ENCODE data around the gene CERK. TPM values are rescaled to one million over a fixed set of nuclear protein-coding genes. Genes with fewer than 3 reads are reported as not detected.

Gene CERK
- total RNA-seq, 1 experiment from 2014 or later, result 45.6 TPM

DNA sequence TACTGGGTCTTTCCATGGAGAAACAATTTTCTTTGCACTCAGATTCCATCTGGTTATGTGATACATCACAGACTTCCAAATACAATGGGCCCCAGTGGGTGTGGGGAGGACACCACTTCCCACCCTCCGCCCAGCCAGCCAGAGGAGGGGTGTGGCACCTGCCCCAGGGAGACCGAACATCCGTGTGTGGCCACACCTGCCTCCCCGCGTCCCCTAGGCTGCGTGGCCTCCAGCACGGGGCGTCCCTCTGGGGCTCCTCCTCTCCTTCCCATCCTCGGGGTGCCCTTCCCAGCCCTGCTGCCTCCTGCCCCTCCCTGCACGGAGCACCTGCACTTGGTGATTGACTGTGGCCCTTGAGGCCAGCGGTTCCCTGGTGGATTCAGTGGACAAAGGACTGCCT lies 49.1 kb downstream of the CERK start:
- Mint-ChIP-seq H3K9me3 (no peaks in the 10 kb centered on the region), H3K27me3 (ENCODE audit: low read depth) (no peaks in the 10 kb centered on the region), H3K36me3 (peaks cover 30% of the 10 kb centered on the region), H3K27ac (no peak overlapping the region), H3K4me1 (0 out of 2 replicates have a peak, but pooled peaks cover 4% of the 10 kb centered on the region), H3K4me3 (no peak overlapping the region)
- TF ChIP-seq, protein P1, sequence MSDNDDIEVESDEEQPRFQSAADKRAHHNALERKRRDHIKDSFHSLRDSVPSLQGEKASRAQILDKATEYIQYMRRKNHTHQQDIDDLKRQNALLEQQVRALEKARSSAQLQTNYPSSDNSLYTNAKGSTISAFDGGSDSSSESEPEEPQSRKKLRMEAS (CRISPR knock-in tag; IDR thresholded peaks at IDR 0.05), result no peak
- TF ChIP-seq KAT7 (CRISPR knock-in tag; IDR thresholded peaks at IDR 0.05; ENCODE audit: borderline replicate concordance) (no peak), ELF4 (CRISPR knock-in tag; IDR thresholded peaks at IDR 0.05; ENCODE audit: low read depth) (no peak), MXD4 (CRISPR knock-in tag; IDR thresholded peaks at IDR 0.05; ENCODE audit: borderline replicate concordance) (no peak), FOXK1 (CRISPR knock-in tag; IDR thresholded peaks at IDR 0.05) (no peak), PRRX2 (CRISPR knock-in tag; IDR thresholded peaks at IDR 0.05) (no peak), JAZF1 (CRISPR knock-in tag; IDR thresholded peaks at IDR 0.05) (no peak), ZBTB21 (CRISPR knock-in tag; IDR thresholded peaks at IDR 0.05; ENCODE audit: borderline replicate concordance) (no peak), TCF7 (CRISPR knock-in tag; IDR thresholded peaks at IDR 0.05; ENCODE audit: low read depth) (no peak), FOXP1 (CRISPR knock-in tag; IDR thresholded peaks at IDR 0.05; ENCODE audit: borderline replicate concordance) (no peak), ZNF121 (CRISPR knock-in tag; IDR thresholded peaks at IDR 0.05) (no peak), ZNF317 (CRISPR knock-in tag; IDR thresholded peaks at IDR 0.05; ENCODE audit: borderline replicate concordance, low read depth) (no peak), TP53 (CRISPR knock-in tag; IDR thresholded peaks at IDR 0.05) (no peak)
- TF ChIP-seq, protein P2, sequence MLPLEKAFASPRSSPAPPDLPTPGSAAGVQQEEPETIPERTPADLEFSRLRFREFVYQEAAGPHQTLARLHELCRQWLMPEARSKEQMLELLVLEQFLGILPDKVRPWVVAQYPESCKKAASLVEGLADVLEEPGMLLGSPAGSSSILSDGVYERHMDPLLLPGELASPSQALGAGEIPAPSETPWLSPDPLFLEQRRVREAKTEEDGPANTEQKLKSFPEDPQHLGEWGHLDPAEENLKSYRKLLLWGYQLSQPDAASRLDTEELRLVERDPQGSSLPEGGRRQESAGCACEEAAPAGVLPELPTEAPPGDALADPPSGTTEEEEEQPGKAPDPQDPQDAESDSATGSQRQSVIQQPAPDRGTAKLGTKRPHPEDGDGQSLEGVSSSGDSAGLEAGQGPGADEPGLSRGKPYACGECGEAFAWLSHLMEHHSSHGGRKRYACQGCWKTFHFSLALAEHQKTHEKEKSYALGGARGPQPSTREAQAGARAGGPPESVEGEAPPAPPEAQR (CRISPR knock-in tag; IDR thresholded peaks at IDR 0.05), result no peak
- TF ChIP-seq, protein P3, sequence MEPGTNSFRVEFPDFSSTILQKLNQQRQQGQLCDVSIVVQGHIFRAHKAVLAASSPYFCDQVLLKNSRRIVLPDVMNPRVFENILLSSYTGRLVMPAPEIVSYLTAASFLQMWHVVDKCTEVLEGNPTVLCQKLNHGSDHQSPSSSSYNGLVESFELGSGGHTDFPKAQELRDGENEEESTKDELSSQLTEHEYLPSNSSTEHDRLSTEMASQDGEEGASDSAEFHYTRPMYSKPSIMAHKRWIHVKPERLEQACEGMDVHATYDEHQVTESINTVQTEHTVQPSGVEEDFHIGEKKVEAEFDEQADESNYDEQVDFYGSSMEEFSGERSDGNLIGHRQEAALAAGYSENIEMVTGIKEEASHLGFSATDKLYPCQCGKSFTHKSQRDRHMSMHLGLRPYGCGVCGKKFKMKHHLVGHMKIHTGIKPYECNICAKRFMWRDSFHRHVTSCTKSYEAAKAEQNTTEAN (CRISPR knock-in tag; IDR thresholded peaks at IDR 0.05), result no peak
- TF ChIP-seq, protein P4, sequence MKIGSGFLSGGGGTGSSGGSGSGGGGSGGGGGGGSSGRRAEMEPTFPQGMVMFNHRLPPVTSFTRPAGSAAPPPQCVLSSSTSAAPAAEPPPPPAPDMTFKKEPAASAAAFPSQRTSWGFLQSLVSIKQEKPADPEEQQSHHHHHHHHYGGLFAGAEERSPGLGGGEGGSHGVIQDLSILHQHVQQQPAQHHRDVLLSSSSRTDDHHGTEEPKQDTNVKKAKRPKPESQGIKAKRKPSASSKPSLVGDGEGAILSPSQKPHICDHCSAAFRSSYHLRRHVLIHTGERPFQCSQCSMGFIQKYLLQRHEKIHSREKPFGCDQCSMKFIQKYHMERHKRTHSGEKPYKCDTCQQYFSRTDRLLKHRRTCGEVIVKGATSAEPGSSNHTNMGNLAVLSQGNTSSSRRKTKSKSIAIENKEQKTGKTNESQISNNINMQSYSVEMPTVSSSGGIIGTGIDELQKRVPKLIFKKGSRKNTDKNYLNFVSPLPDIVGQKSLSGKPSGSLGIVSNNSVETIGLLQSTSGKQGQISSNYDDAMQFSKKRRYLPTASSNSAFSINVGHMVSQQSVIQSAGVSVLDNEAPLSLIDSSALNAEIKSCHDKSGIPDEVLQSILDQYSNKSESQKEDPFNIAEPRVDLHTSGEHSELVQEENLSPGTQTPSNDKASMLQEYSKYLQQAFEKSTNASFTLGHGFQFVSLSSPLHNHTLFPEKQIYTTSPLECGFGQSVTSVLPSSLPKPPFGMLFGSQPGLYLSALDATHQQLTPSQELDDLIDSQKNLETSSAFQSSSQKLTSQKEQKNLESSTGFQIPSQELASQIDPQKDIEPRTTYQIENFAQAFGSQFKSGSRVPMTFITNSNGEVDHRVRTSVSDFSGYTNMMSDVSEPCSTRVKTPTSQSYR (CRISPR knock-in tag; IDR thresholded peaks at IDR 0.05), result no peak
- no peak for ATAC-seq
- no peak for DNase-seq (ENCODE audit: low spot score)
- POLR2A ChIA-PET, result no interaction called here
- CTCF ChIA-PET, result interaction anchor here (0.7 kb wide), 1 partner anchor 114 kb away, joined by 3 read pairs; no protein-coding TSS in a partner anchor

DNA sequence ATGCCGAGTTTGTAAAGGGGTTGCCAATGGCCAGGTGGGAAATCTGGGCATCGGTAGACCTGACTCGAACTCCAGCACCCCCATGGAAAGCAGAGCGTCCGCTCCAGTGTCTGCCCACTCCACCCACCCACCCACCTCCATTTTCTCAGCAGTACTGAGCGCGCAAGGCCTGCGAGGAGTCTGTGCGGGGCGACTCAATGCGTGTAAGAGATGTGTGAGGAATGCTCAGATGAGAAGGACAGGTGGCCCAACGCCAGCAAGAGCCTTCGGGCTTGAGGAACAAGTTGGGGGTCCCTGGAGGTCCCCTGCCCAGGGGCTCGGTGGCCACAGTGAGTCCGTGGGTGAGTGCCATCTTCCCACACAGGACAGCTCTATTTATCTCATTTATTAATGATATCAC lies 50.6 kb downstream of the CERK start:
- no peak for DNase-seq (ENCODE audit: low spot score)
- CTCF ChIA-PET, result no interaction called here

More for the DNA sequence above, 50.6 kb downstream of the CERK start:
- Mint-ChIP-seq H3K4me3 (no peak overlapping the region), H3K9me3 (no peaks in the 10 kb centered on the region), H3K4me1 (0 out of 2 replicates have a peak, but pooled peaks cover 4% of the 10 kb centered on the region), H3K27ac (no peak overlapping the region), H3K36me3 (peaks cover 28% of the 10 kb centered on the region), H3K27me3 (ENCODE audit: low read depth) (no peaks in the 10 kb centered on the region)
- TF ChIP-seq, protein P5, sequence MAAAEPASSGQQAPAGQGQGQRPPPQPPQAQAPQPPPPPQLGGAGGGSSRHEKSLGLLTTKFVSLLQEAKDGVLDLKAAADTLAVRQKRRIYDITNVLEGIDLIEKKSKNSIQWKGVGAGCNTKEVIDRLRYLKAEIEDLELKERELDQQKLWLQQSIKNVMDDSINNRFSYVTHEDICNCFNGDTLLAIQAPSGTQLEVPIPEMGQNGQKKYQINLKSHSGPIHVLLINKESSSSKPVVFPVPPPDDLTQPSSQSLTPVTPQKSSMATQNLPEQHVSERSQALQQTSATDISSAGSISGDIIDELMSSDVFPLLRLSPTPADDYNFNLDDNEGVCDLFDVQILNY (CRISPR knock-in tag; IDR thresholded peaks at IDR 0.05), result no peak
- TF ChIP-seq ZNF396 (CRISPR knock-in tag; IDR thresholded peaks at IDR 0.05; ENCODE audit: borderline replicate concordance), result no peak
- TF ChIP-seq IRF2 (CRISPR knock-in tag; IDR thresholded peaks at IDR 0.05; ENCODE audit: borderline replicate concordance, low read depth), result no peak
- no peak for TF ChIP-seq TEAD4 (CRISPR knock-in tag; IDR thresholded peaks at IDR 0.05)
- TF ChIP-seq ELF4 (CRISPR knock-in tag; IDR thresholded peaks at IDR 0.05; ENCODE audit: low read depth), result no peak
- TF ChIP-seq ATF1 (CRISPR knock-in tag; IDR thresholded peaks at IDR 0.05), result no peak
- TF ChIP-seq, protein P6, sequence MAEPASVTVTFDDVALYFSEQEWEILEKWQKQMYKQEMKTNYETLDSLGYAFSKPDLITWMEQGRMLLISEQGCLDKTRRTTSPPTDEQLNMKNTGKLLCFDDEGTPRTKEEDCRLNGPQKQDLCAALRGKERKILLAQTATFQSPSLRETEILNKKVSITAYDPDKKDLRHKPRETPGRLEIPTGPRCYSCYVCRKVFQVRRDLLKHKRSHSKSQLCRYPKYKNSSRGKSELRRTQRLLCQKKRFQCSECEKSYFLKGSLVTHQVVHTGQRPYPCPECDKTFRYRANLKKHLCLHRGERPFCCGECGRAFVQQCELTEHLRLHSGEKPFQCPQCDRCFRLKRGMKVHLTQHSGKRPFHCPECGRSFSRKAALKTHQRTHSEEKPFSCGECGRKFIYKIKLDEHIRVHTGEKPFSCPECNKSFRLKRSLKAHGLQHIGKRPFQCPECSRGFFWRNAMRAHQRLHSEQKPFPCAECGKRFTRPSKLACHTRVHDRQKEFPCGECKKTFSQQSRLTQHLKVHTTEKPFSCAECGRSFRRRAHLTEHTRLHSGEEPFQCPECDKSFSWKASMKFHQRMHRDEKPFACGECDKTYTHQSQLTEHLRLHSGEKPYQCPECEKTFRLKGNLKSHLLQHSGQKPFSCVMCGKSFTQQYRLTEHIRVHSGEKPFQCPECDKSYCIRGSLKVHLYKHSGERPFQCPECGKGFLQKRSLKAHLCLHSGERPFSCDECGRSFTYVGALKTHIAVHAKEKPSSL (CRISPR knock-in tag; conservative IDR thresholded peaks at IDR 0.05), result no peak
- no peak for TF ChIP-seq TP53 (CRISPR knock-in tag; IDR thresholded peaks at IDR 0.05)
- TF ChIP-seq, protein P7, sequence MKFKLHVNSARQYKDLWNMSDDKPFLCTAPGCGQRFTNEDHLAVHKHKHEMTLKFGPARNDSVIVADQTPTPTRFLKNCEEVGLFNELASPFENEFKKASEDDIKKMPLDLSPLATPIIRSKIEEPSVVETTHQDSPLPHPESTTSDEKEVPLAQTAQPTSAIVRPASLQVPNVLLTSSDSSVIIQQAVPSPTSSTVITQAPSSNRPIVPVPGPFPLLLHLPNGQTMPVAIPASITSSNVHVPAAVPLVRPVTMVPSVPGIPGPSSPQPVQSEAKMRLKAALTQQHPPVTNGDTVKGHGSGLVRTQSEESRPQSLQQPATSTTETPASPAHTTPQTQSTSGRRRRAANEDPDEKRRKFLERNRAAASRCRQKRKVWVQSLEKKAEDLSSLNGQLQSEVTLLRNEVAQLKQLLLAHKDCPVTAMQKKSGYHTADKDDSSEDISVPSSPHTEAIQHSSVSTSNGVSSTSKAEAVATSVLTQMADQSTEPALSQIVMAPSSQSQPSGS (CRISPR knock-in tag; IDR thresholded peaks at IDR 0.05; ENCODE audit: borderline replicate concordance, low read depth), result no peak
- ATAC-seq, result no peak
- POLR2A ChIA-PET, result no interaction called here

Data from WTC11 (cell line).